Astrocyte (in vitro differentiated cells and primary cell): ENCODE data around the gene EIF2D. TPM values are rescaled to one million over a fixed set of nuclear protein-coding genes. Genes with fewer than 3 reads are reported as not detected.

Source experiments
- DNase-seq: peaks from one replicate; pipeline ENCODE4 v3.0.0-alpha.2; 2010; ENCODE audit warnings: low read depth
- FAIRE-seq: peaks from 2 replicates; lab custom pipeline; 2011; peaks lifted over from hg19 to GRCh38; lab: Jason Lieb, UNC
- H2AFZ ChIP-seq: 2 replicates; pipeline ENCODE4 v1.6.0; 2012; ENCODE audit warnings: low read depth, low read length, inconsistent platforms
- H3K27ac ChIP-seq: 2 replicates; pipeline ENCODE4 v1.5.1; 2011; ENCODE audit warnings: low read depth, low read length, inconsistent platforms
- H3K27me3 ChIP-seq: 2 replicates; pipeline ENCODE4 v1.6.0; 2011; ENCODE audit warnings: low read length, inconsistent platforms; ENCODE audit not compliant: insufficient read depth
- H3K36me3 ChIP-seq: 2 replicates; pipeline ENCODE4 v1.5.1; 2011; ENCODE audit warnings: low read length, inconsistent platforms; ENCODE audit not compliant: insufficient read depth
- H3K4me1 ChIP-seq: 2 replicates; pipeline ENCODE4 v1.5.1; 2011; ENCODE audit warnings: low read length, inconsistent platforms; ENCODE audit not compliant: insufficient read depth
- H3K4me2 ChIP-seq: 2 replicates; pipeline ENCODE4 v1.6.0; 2012; ENCODE audit warnings: low read length, inconsistent platforms
- H3K4me3 ChIP-seq: 2 replicates; pipeline ENCODE4 v1.5.1; 2011; ENCODE audit warnings: low read depth, mild to moderate bottlenecking, low read length, inconsistent platforms; ENCODE audit not compliant: insufficient read depth
- H3K79me2 ChIP-seq: 2 replicates; pipeline ENCODE4 v1.6.0; 2012; ENCODE audit warnings: mild to moderate bottlenecking, low read length, inconsistent platforms; ENCODE audit not compliant: insufficient read depth
- H3K9ac ChIP-seq: 2 replicates; pipeline ENCODE4 v1.6.0; 2012; ENCODE audit warnings: mild to moderate bottlenecking, low read length, inconsistent platforms
- H3K9me3 ChIP-seq: 2 replicates; pipeline ENCODE4 v1.5.1; 2012; ENCODE audit warnings: low read depth, mild to moderate bottlenecking, low read length, inconsistent platforms; ENCODE audit not compliant: insufficient read depth
- H4K20me1 ChIP-seq: 2 replicates; pipeline ENCODE4 v1.6.0; 2012; ENCODE audit warnings: low read length, inconsistent platforms; ENCODE audit not compliant: insufficient read depth
- H3K27ac Mint-ChIP-seq: one replicate; pipeline ENCODE4 v1.8.0; 2021; ENCODE audit warnings: mild to moderate bottlenecking, mixed read lengths; ENCODE audit not compliant: unreplicated experiment
- H3K27me3 Mint-ChIP-seq: one replicate; pipeline ENCODE4 v1.8.0; 2021; ENCODE audit warnings: low read depth, mixed read lengths; ENCODE audit not compliant: unreplicated experiment
- H3K36me3 Mint-ChIP-seq: one replicate; pipeline ENCODE4 v1.8.0; 2021; ENCODE audit warnings: low read depth, mixed read lengths; ENCODE audit not compliant: unreplicated experiment
- H3K4me1 Mint-ChIP-seq: one replicate; pipeline ENCODE4 v1.8.0; 2021; ENCODE audit warnings: low read depth, mixed read lengths; ENCODE audit not compliant: unreplicated experiment
- H3K4me3 Mint-ChIP-seq: one replicate; pipeline ENCODE4 v1.8.0; 2021; ENCODE audit warnings: mild to moderate bottlenecking, moderate library complexity, mixed read lengths; ENCODE audit not compliant: unreplicated experiment
- H3K9me3 Mint-ChIP-seq: one replicate; pipeline ENCODE4 v1.8.0; 2021; ENCODE audit warnings: mild to moderate bottlenecking, mixed read lengths; ENCODE audit not compliant: unreplicated experiment
- CTCF ChIP-seq: IDR thresholded peaks from 2 replicates; pipeline ENCODE4 v1.5.1; 2011; ENCODE audit warnings: low read depth, mild to moderate bottlenecking, inconsistent platforms, low read length, moderate library complexity; ENCODE audit not compliant: insufficient read depth
- EZH2 ChIP-seq: IDR thresholded peaks from 2 replicates; pipeline ENCODE4 v1.6.1; 2012; ENCODE audit warnings: mild to moderate bottlenecking, low read length, inconsistent platforms; ENCODE audit not compliant: insufficient read depth
- total RNA-seq: library from RNA; stranded (reverse); gene quantifications from 2 replicates; pipeline ENCODE4 v1.2.1, GENCODE V29; 2021

Gene EIF2D
- total RNA-seq, 1 donor from 2014 or later, result 27.3 TPM

GRCh38 chr1:206568256-206568655, 44.0 kb downstream of the EIF2D start:
- FAIRE-seq (no peak), DNase-seq (peak; percentile 71)
- Histone ChIP-seq H3K4me3 (no peak overlapping the region), H3K9ac (no peak overlapping the region), H3K4me2 (no peak overlapping the region), H3K4me1 (no peaks in the 10 kb centered on the region), H3K27me3 (peaks cover 4% of the 10 kb centered on the region), H3K36me3 (no peaks in the 10 kb centered on the region), H2AFZ (no peak overlapping the region), H3K79me2 (no peaks in the 10 kb centered on the region), H3K27ac (no peak overlapping the region), H4K20me1 (no peaks in the 10 kb centered on the region), H3K9me3 (no peaks in the 10 kb centered on the region)
- H3K36me3 Mint-ChIP-seq, result peaks cover 8% of the 10 kb centered on the region
- TF ChIP-seq CTCF (no peak), EZH2 (no peak)
- H3K4me3 Mint-ChIP-seq, result no peak overlapping the region
- peaks cover 55% of the 10 kb centered on the region for H3K27me3 Mint-ChIP-seq
- no peaks in the 10 kb centered on the region for H3K9me3 Mint-ChIP-seq
- H3K4me1 Mint-ChIP-seq, result peaks cover 8% of the 10 kb centered on the region
- no peak overlapping the region for H3K27ac Mint-ChIP-seq

- Mint-ChIP-seq H3K9me3 (no peaks in the 10 kb centered on the region), H3K27me3 (peaks cover 55% of the 10 kb centered on the region), H3K27ac (no peak overlapping the region), H3K36me3 (peaks cover 8% of the 10 kb centered on the region), H3K4me1 (peaks cover 8% of the 10 kb centered on the region), H3K4me3 (no peak overlapping the region)
- no peak for FAIRE-seq
- no peak overlapping the region for H3K27ac ChIP-seq
- H3K27me3 ChIP-seq, result peaks cover 4% of the 10 kb centered on the region
- H3K79me2 ChIP-seq, result no peaks in the 10 kb centered on the region
- no peaks in the 10 kb centered on the region for H4K20me1 ChIP-seq
- no peaks in the 10 kb centered on the region for H3K36me3 ChIP-seq
- no peak overlapping the region for H2AFZ ChIP-seq
- no peak overlapping the region for H3K4me3 ChIP-seq
- H3K9me3 ChIP-seq, result no peaks in the 10 kb centered on the region
- H3K4me2 ChIP-seq, result no peak overlapping the region
- H3K9ac ChIP-seq, result no peak overlapping the region
- no peak for TF ChIP-seq CTCF
- TF ChIP-seq EZH2, result no peak
- DNase-seq, result no peak
- no peaks in the 10 kb centered on the region for H3K4me1 ChIP-seq
These were observed 45.3 kb downstream of the EIF2D start for GRCh38 chr1:206566999-206567398.

GRCh38 chr1:206565995-206566394, 46.3 kb downstream of the EIF2D start:
- Histone ChIP-seq H3K36me3 (no peaks in the 10 kb centered on the region), H3K79me2 (no peaks in the 10 kb centered on the region), H3K27ac (no peak overlapping the region), H3K4me2 (no peak overlapping the region), H4K20me1 (no peaks in the 10 kb centered on the region), H3K4me1 (no peaks in the 10 kb centered on the region), H3K9ac (no peak overlapping the region), H3K27me3 (peaks cover 4% of the 10 kb centered on the region), H2AFZ (no peak overlapping the region), H3K4me3 (no peak overlapping the region), H3K9me3 (no peaks in the 10 kb centered on the region)
- no peak overlapping the region for H3K27ac Mint-ChIP-seq
- no peak for FAIRE-seq
- H3K27me3 Mint-ChIP-seq, result peaks cover 47% of the 10 kb centered on the region
- TF ChIP-seq EZH2 (no peak), CTCF (no peak)
- H3K4me3 Mint-ChIP-seq, result no peak overlapping the region
- no peaks in the 10 kb centered on the region for H3K9me3 Mint-ChIP-seq
- peaks cover 8% of the 10 kb centered on the region for H3K4me1 Mint-ChIP-seq
- no peak for DNase-seq
- H3K36me3 Mint-ChIP-seq, result peaks cover 8% of the 10 kb centered on the region
